Measurements from ENCODE around the gene TP53I3. TPM values are rescaled to one million over a fixed set of nuclear protein-coding genes. Genes with fewer than 3 reads are reported as not detected.
"Not testable (repeated sequence)": the region's sequence is repeated elsewhere in the genome, so short reads cannot be mapped to it uniquely, and the experiment has no call there.

TP53I3 gene
- total RNA-seq, 1 donor from 2014 or later: 0.70 TPM

GRCh38 chr2:24110660-24111303, 26.1 kb upstream of the TP53I3 start:
- DNase-seq (ENCODE audit: low spot score): no peak
- H3K27ac Mint-ChIP-seq: no peak overlapping the region
- peaks cover 7% of the 10 kb centered on the region for H3K27me3 Mint-ChIP-seq (ENCODE audit: insufficient read depth)
- no peaks in the 10 kb centered on the region for H3K4me1 Mint-ChIP-seq (ENCODE audit: low read depth)
- intact Hi-C loops (cut with micrococcal nuclease): no loop called here
- no peak overlapping the region for H3K4me3 Mint-ChIP-seq
- peaks cover 30% of the 10 kb centered on the region for H3K9me3 Mint-ChIP-seq
- H3K36me3 Mint-ChIP-seq (ENCODE audit: low read depth): no peaks in the 10 kb centered on the region

DNA sequence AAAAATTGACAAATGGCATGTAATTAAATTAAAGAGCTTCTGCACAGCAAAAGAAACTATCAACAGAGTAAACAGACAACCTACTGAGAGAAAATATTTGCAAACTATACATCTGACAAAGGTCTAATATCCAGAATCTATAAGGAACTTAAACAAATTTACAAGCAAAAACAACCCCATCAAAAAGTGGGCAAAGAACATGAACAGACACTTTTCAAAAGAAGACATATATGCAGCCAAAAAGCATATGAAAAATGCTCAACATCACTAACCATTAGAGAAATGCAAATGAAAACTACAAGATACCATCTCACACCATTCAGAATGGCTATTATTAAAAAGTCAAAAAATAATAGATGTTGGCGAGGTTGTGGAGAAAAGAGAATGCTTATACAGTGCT, 24.8 kb upstream of the TP53I3 start:
- intact Hi-C loops (cut with micrococcal nuclease); H3K27me3 Mint-ChIP-seq (ENCODE audit: insufficient read depth); DNase-seq (ENCODE audit: low spot score); H3K27ac Mint-ChIP-seq; H3K4me3 Mint-ChIP-seq; H3K36me3 Mint-ChIP-seq (ENCODE audit: low read depth); H3K4me1 Mint-ChIP-seq (ENCODE audit: low read depth): not testable (repeated sequence)
- H3K9me3 Mint-ChIP-seq: peaks cover 30% of the 10 kb centered on the region

DNA sequence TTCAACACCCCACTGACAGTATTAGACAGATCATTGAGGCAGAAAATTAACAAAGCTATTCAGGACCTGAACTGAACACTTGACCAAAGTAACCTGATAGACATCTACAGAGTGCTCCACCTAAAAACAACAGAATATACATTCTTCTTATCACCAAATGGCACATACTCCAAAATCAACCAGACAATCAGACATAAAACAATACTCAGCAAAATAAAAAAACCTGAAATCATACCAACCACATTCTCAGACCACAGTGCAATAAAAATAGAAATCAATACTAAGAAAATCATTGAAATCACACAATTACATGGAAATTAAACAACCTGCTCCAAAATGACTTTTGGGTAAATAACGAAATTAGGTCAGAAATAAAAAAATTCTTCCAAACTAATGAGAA, 22.7 kb upstream of the TP53I3 start:
- intact Hi-C loops (cut with micrococcal nuclease): no loop called here
- H3K4me1 Mint-ChIP-seq (ENCODE audit: low read depth): no peaks in the 10 kb centered on the region
- DNase-seq (ENCODE audit: low spot score): no peak
- H3K27me3 Mint-ChIP-seq (ENCODE audit: insufficient read depth): peaks cover 7% of the 10 kb centered on the region
- H3K27ac Mint-ChIP-seq: no peak overlapping the region
- H3K36me3 Mint-ChIP-seq (ENCODE audit: low read depth): no peaks in the 10 kb centered on the region
- H3K4me3 Mint-ChIP-seq: no peak overlapping the region
- peaks cover 30% of the 10 kb centered on the region for H3K9me3 Mint-ChIP-seq

- intact Hi-C loops (cut with micrococcal nuclease): no loop called here
- H3K4me3 Mint-ChIP-seq: no peak overlapping the region
- no peaks in the 10 kb centered on the region for H3K4me1 Mint-ChIP-seq (ENCODE audit: low read depth)
- DNase-seq (ENCODE audit: low spot score): no peak
- peaks cover 30% of the 10 kb centered on the region for H3K9me3 Mint-ChIP-seq
- no peaks in the 10 kb centered on the region for H3K36me3 Mint-ChIP-seq (ENCODE audit: low read depth)
- peaks cover 7% of the 10 kb centered on the region for H3K27me3 Mint-ChIP-seq (ENCODE audit: insufficient read depth)
- H3K27ac Mint-ChIP-seq: no peak overlapping the region
Measured at GRCh38 chr2:24106786-24107185, 22.2 kb upstream of the TP53I3 start.

- no peak overlapping the region for H3K27ac Mint-ChIP-seq
- peaks cover 5% of the 10 kb centered on the region for H3K27me3 Mint-ChIP-seq (ENCODE audit: insufficient read depth)
- no peak overlapping the region for H3K4me3 Mint-ChIP-seq
- no peak for DNase-seq (ENCODE audit: low spot score)
- H3K9me3 Mint-ChIP-seq: peaks cover 30% of the 10 kb centered on the region
- no peaks in the 10 kb centered on the region for H3K4me1 Mint-ChIP-seq (ENCODE audit: low read depth)
- intact Hi-C loops (cut with micrococcal nuclease): no loop called here
- H3K36me3 Mint-ChIP-seq (ENCODE audit: low read depth): no peaks in the 10 kb centered on the region
Measured at GRCh38 chr2:24105816-24106215, 21.2 kb upstream of the TP53I3 start.

DNA sequence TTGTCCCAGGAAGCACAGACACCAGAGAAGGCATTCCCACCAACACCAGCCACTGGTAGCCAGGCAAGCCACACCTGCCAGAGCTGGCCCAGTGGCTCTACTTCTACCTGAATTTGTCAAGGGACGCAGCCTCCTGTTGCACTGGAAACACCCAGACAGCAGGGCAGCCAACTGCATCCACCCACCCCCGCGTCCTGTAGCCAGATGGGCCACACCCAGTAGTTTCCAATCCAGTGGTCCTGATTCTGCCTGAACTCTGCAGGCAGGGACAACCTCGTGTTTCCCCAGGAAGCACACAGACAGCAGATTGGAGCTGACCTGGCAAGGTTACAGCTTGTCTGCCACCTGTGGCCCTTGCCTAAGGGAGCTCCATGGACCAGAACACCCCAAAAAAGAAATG, 20.3 kb upstream of the TP53I3 start:
- Mint-ChIP-seq H3K27me3 (ENCODE audit: insufficient read depth) (peaks cover 5% of the 10 kb centered on the region), H3K9me3 (peaks cover 32% of the 10 kb centered on the region), H3K27ac (no peak overlapping the region), H3K36me3 (ENCODE audit: low read depth) (peaks cover 1% of the 10 kb centered on the region), H3K4me3 (no peak overlapping the region), H3K4me1 (ENCODE audit: low read depth) (no peaks in the 10 kb centered on the region)
- intact Hi-C loops (cut with micrococcal nuclease): no loop called here
- no peak for DNase-seq (ENCODE audit: low spot score)

GRCh38 chr2:24104110-24104650, 19.5 kb upstream of the TP53I3 start:
- Mint-ChIP-seq H3K4me1 (ENCODE audit: low read depth) (no peaks in the 10 kb centered on the region), H3K36me3 (ENCODE audit: low read depth) (peaks cover 1% of the 10 kb centered on the region), H3K9me3 (peaks cover 26% of the 10 kb centered on the region), H3K4me3 (no peak overlapping the region), H3K27ac (no peak overlapping the region), H3K27me3 (ENCODE audit: insufficient read depth) (peaks cover 5% of the 10 kb centered on the region)
- no peak for DNase-seq (ENCODE audit: low spot score)
- intact Hi-C loops (cut with micrococcal nuclease): no loop called here

DNA sequence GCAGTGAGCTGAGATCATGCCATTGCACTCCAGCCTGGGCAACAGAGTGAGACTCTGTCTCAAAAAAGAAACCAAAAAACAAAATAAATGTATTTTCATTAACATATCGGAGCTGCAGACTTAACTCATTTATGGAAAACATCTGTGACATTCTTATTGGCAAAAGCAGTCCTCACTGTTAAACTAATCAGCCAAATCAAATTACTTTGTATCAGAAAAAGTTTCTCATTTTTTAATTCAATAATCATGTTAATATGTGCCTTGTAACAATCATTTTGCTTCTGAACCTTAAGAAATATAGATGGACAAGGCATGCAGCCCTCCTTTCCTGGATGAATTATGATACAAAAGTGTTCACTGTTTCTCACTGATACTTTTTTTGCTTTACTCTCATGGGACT, 18.0 kb upstream of the TP53I3 start:
- DNase-seq (ENCODE audit: low spot score): no peak
- peaks cover 1% of the 10 kb centered on the region for H3K36me3 Mint-ChIP-seq (ENCODE audit: low read depth)

DNA sequence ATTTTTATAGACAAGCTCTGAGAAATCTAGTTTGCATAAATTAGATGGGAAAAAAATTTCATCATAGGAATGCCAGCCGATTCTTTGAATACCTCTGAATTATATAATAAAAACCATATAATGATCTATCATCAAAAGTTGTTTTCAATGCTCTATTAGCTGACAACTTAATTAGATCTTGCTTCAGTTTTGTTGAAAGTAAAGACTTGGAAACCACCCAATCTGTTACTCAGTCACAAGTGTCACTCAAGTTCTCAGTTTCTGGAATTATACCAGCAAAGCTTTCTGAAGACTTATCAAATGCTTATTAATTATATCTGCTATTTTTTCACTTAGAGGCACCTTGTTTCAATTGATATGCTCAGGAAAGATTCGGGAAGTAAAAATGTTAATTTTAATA, 17.4 kb upstream of the TP53I3 start:
- Mint-ChIP-seq H3K27ac (no peak overlapping the region), H3K9me3 (peaks cover 14% of the 10 kb centered on the region), H3K27me3 (ENCODE audit: insufficient read depth) (peaks cover 2% of the 10 kb centered on the region), H3K4me3 (no peak overlapping the region), H3K4me1 (ENCODE audit: low read depth) (no peaks in the 10 kb centered on the region), H3K36me3 (ENCODE audit: low read depth) (peaks cover 1% of the 10 kb centered on the region)
- intact Hi-C loops (cut with micrococcal nuclease): no loop called here
- no peak for DNase-seq (ENCODE audit: low spot score)

More for the DNA sequence above, 18.0 kb upstream of the TP53I3 start:
- Mint-ChIP-seq H3K4me1 (ENCODE audit: low read depth) (no peaks in the 10 kb centered on the region), H3K9me3 (peaks cover 20% of the 10 kb centered on the region), H3K27me3 (ENCODE audit: insufficient read depth) (peaks cover 5% of the 10 kb centered on the region), H3K27ac (no peak overlapping the region), H3K4me3 (no peak overlapping the region)
- intact Hi-C loops (cut with micrococcal nuclease): no loop called here

GRCh38 chr2:24100732-24101131, 16.1 kb upstream of the TP53I3 start:
- H3K4me1 Mint-ChIP-seq (ENCODE audit: low read depth); H3K9me3 Mint-ChIP-seq; H3K27ac Mint-ChIP-seq; H3K27me3 Mint-ChIP-seq (ENCODE audit: insufficient read depth); intact Hi-C loops (cut with micrococcal nuclease); DNase-seq (ENCODE audit: low spot score); H3K36me3 Mint-ChIP-seq (ENCODE audit: low read depth); H3K4me3 Mint-ChIP-seq: not testable (repeated sequence)

- intact Hi-C loops (cut with micrococcal nuclease); H3K4me3 Mint-ChIP-seq; H3K27me3 Mint-ChIP-seq (ENCODE audit: insufficient read depth); H3K9me3 Mint-ChIP-seq; H3K4me1 Mint-ChIP-seq (ENCODE audit: low read depth); DNase-seq (ENCODE audit: low spot score); H3K36me3 Mint-ChIP-seq (ENCODE audit: low read depth); H3K27ac Mint-ChIP-seq: not testable (repeated sequence)
Measured at GRCh38 chr2:24095171-24095677, 10.6 kb upstream of the TP53I3 start.

DNA sequence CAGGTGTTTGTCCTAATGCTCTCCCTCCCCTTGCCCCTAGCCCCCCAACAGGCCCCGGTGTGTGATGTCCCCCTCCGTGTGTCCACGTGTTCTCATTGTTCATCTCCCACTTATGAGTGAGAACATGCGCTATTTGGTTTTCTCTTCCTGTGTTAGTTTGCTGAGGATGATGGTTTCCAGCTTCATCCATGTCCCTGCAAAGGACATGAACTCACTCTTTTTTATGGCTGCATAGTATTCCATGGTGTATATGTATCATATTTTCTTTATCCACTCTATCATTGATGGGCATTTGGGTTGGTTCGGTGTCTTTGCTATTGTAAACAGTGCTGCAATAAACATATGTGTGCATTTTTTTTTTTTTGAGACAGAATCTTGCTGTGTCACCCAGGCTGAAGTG, 8.6 kb upstream of the TP53I3 start:
- H3K27me3 Mint-ChIP-seq (ENCODE audit: insufficient read depth); H3K4me1 Mint-ChIP-seq (ENCODE audit: low read depth); DNase-seq (ENCODE audit: low spot score); intact Hi-C loops (cut with micrococcal nuclease); H3K9me3 Mint-ChIP-seq; H3K4me3 Mint-ChIP-seq; H3K27ac Mint-ChIP-seq: not testable (repeated sequence)
- H3K36me3 Mint-ChIP-seq (ENCODE audit: low read depth): peaks cover 10% of the 10 kb centered on the region

GRCh38 chr2:24088821-24089359, 4.3 kb upstream of the TP53I3 start:
- Mint-ChIP-seq H3K27me3 (ENCODE audit: insufficient read depth) (no peaks in the 10 kb centered on the region), H3K27ac (no peak overlapping the region), H3K4me1 (ENCODE audit: low read depth) (peaks cover 12% of the 10 kb centered on the region), H3K4me3 (no peak overlapping the region), H3K9me3 (no peaks in the 10 kb centered on the region), H3K36me3 (ENCODE audit: low read depth) (peaks cover 6% of the 10 kb centered on the region)
- DNase-seq (ENCODE audit: low spot score): no peak
- intact Hi-C loops (cut with micrococcal nuclease): no loop called here
